ENCODE measurements around the gene TOR4A.

GRCh38 chr9:137250329-137251193 lies 27.0 kb upstream of the TOR4A start:
- no peak for TF ChIP-seq CTCF (IDR thresholded peaks at IDR 0.05)
- TF ChIP-seq POLR2A (IDR thresholded peaks at IDR 0.05) = no peak
- TF ChIP-seq EP300 (IDR thresholded peaks at IDR 0.05) = no peak

All from ovary (tissue), 3 donors.